PC-9 (cell line): Measurements from ENCODE around the gene MSL2. TPM values are rescaled to one million over a fixed set of nuclear protein-coding genes. Genes with fewer than 3 reads are reported as not detected.
"Not testable (repeated sequence)": the region's sequence is repeated elsewhere in the genome, so short reads cannot be mapped to it uniquely, and the experiment has no call there.

ENCODE experiments used
- BruUV-seq: library from RNA; stranded (reverse); fragments of 400-500 nt; replicated peaks from 2 replicates; lab custom pipeline; 2021; lab: Mats Ljungman, UMichigan
- CTCF ChIA-PET: fragments of 300-600 bp; sonication (Branson Sonifier 250); formaldehyde crosslinking; loops from one replicate; lab custom pipeline; 2022; ENCODE audit warnings: antibody characterized with exemption; lab: Charles Lee
- POLR2A ChIA-PET: fragments of 300-600 bp; sonication (Branson Sonifier 250); formaldehyde crosslinking; loops from one replicate; lab custom pipeline; 2022; ENCODE audit warnings: antibody characterized with exemption; ENCODE audit not compliant: unreplicated experiment; lab: Charles Lee
- DNase-seq, 2 experiments: peaks; one replicate each; pipeline versions ENCODE4 v3.0.0 to v3.0.0-alpha.2; 2015 to 2022; ENCODE audit warnings: mixed read lengths in 1 of 2
- H2AFZ ChIP-seq: fragments of 200-600 bp; sonication (generic); 2 replicates; pipeline ENCODE4 v1.8.1; 2017; ENCODE audit warnings: antibody characterized with exemption
- H3F3A ChIP-seq: fragments of 200-600 bp; sonication (generic); 2 replicates; pipeline ENCODE4 v1.8.1; 2017; ENCODE audit warnings: antibody characterized with exemption, mild to moderate bottlenecking, low read depth; ENCODE audit not compliant: insufficient read depth
- H3K27ac ChIP-seq: fragments of 200-600 bp; sonication (generic); 2 replicates; pipeline ENCODE4 v1.6.1; 2016; ENCODE audit warnings: mixed run types
- H3K27me3 ChIP-seq: fragments of 200-600 bp; sonication (generic); 2 replicates; pipeline ENCODE4 v1.6.1; 2016; ENCODE audit warnings: low read depth, mixed run types; ENCODE audit not compliant: insufficient read depth
- H3K36me3 ChIP-seq: fragments of 200-600 bp; sonication (generic); 2 replicates; pipeline ENCODE4 v1.6.1; 2016; ENCODE audit warnings: low read depth, mixed run types
- H3K4me1 ChIP-seq: fragments of 200-600 bp; sonication (generic); replicated peaks from 2 replicates; pipeline ENCODE4 v1.6.1; 2016; ENCODE audit warnings: mixed run types; ENCODE audit not compliant: insufficient read depth
- H3K4me2 ChIP-seq: fragments of 200-600 bp; sonication (generic); 2 replicates; pipeline ENCODE4 v1.6.1; 2017; ENCODE audit warnings: mixed run types
- H3K4me3 ChIP-seq: fragments of 200-600 bp; sonication (generic); 2 replicates; pipeline ENCODE4 v1.6.1; 2016; ENCODE audit warnings: mixed run types
- H3K79me2 ChIP-seq: fragments of 200-600 bp; sonication (generic); 2 replicates; pipeline ENCODE4 v1.6.1; 2017; ENCODE audit warnings: low read depth, mixed run types
- H3K9me2 ChIP-seq: fragments of 200-600 bp; sonication (generic); 2 replicates; pipeline ENCODE4 v1.8.1; 2017; ENCODE audit warnings: mild to moderate bottlenecking; ENCODE audit not compliant: insufficient read depth
- H3K9me3 ChIP-seq: fragments of 200-600 bp; sonication (generic); 2 replicates; pipeline ENCODE4 v1.8.1; 2016; ENCODE audit warnings: low read depth; ENCODE audit not compliant: insufficient read depth
- H4K20me1 ChIP-seq: fragments of 200-600 bp; sonication (generic); 2 replicates; pipeline ENCODE4 v1.8.1; 2017; ENCODE audit not compliant: insufficient read depth
- EZH2 ChIP-seq: fragments of 200-600 bp; sonication (generic); IDR thresholded peaks from 2 replicates; pipeline ENCODE4 v1.8.0; 2017; ENCODE audit warnings: antibody characterized with exemption, low read depth
- intact Hi-C: fragments of 100-400 bp; cut with micrococcal nuclease; formaldehyde crosslinking; loops from one replicate; pipeline ENCODE4 v1.10.0; 2022; ENCODE audit not compliant: unreplicated experiment
- total RNA-seq: library from RNA; stranded (reverse); gene quantifications from 2 replicates; pipeline ENCODE4 v1.2.3, GENCODE V29; 2021
- TF ChIP-seq, protein P1 (sequence below): fragments of 200-600 bp; sonication (generic); conservative IDR thresholded peaks from 2 replicates; pipeline ENCODE4 v1.6.1; 2017; ENCODE audit warnings: mixed run types, antibody characterized with exemption, mild to moderate bottlenecking, moderate library complexity

MSL2 gene
- total RNA-seq, 1 experiment from 2014 or later = 34.1 TPM

DNA sequence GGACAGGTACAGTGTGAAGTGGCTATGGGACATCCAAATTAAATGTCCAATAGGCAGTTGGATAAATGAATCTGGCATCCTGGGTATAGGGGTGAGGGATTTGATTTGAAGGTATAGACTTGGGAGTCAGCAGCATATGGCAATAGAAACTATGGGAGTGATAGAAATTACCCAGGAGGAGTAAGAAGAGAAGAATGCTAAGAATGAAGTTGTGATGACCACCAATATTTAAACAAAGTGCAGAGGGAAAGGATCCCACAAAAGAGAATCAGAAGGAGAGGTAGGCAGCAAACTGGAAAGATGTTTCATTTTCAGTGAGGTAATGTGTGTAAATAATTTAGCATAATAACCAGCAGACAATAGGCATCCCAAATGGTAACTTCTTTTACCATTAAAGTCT is 13.8 kb upstream of the MSL2 start:
- H3K36me3 ChIP-seq = no peaks in the 10 kb centered on the region
- no peaks in the 10 kb centered on the region for H3K79me2 ChIP-seq
- H3K4me1 ChIP-seq = no peaks in the 10 kb centered on the region
- POLR2A ChIA-PET = no interaction called here
- H4K20me1 ChIP-seq = no peaks in the 10 kb centered on the region
- H2AFZ ChIP-seq = no peak overlapping the region
- peak in 1 of 2 experiments; percentile 50 for DNase-seq
- no peaks in the 10 kb centered on the region for H3K9me3 ChIP-seq
- no peaks in the 10 kb centered on the region for H3K9me2 ChIP-seq
- no peaks in the 10 kb centered on the region for H3K27me3 ChIP-seq
- H3K4me2 ChIP-seq = no peak overlapping the region
- BruUV-seq = no TSS peak
- intact Hi-C loops = no loop called here
- no peak overlapping the region for H3K4me3 ChIP-seq
- no peaks in the 10 kb centered on the region for H3F3A ChIP-seq
- TF ChIP-seq, protein P1, sequence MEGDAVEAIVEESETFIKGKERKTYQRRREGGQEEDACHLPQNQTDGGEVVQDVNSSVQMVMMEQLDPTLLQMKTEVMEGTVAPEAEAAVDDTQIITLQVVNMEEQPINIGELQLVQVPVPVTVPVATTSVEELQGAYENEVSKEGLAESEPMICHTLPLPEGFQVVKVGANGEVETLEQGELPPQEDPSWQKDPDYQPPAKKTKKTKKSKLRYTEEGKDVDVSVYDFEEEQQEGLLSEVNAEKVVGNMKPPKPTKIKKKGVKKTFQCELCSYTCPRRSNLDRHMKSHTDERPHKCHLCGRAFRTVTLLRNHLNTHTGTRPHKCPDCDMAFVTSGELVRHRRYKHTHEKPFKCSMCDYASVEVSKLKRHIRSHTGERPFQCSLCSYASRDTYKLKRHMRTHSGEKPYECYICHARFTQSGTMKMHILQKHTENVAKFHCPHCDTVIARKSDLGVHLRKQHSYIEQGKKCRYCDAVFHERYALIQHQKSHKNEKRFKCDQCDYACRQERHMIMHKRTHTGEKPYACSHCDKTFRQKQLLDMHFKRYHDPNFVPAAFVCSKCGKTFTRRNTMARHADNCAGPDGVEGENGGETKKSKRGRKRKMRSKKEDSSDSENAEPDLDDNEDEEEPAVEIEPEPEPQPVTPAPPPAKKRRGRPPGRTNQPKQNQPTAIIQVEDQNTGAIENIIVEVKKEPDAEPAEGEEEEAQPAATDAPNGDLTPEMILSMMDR = no peak
- TF ChIP-seq EZH2 = no peak
- H3K27ac ChIP-seq = no peak overlapping the region
- CTCF ChIA-PET = no interaction called here

DNA sequence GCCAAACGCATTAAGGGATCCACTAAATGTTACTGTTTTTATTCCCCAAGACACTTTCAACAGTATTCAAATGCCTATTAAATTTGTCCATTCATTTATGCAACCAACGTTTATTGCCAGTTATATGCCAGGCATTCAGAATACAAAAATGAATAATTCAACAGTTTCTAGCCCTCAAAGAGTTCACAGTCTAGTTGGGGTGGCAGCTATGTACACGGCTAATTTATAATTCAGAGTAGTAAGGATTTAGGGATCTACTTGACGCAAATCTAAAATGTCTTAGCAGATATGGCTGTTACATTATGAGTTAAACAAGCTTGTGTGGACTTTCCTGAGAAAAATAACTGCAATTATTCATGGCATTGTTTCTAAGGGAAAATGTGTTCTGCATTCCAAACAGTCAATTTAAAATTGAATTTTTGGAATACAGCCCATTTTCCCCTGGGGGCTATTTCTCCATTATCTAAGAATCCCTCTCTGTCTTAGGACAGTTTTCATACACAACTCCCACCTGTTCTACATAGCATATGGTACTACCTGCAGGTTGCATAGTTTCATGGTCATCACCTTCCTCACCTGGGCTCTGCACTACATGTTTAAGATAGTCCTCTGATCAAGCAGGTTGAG is 11.5 kb upstream of the MSL2 start:
- ChIA-PET CTCF (no interaction called here), POLR2A (no interaction called here)
- no TSS peak for BruUV-seq
- H3K27me3 ChIP-seq = no peaks in the 10 kb centered on the region
- no peaks in the 10 kb centered on the region for H3K9me2 ChIP-seq
- H2AFZ ChIP-seq = no peak overlapping the region
- no peaks in the 10 kb centered on the region for H3K9me3 ChIP-seq
- no peaks in the 10 kb centered on the region for H3K36me3 ChIP-seq
- no peaks in the 10 kb centered on the region for H3F3A ChIP-seq
- DNase-seq = no peak
- H3K4me2 ChIP-seq = no peak overlapping the region
- no peaks in the 10 kb centered on the region for H3K4me1 ChIP-seq
- H3K27ac ChIP-seq = no peak overlapping the region
- intact Hi-C loops = no loop called here
- H3K79me2 ChIP-seq = no peaks in the 10 kb centered on the region
- H4K20me1 ChIP-seq = no peaks in the 10 kb centered on the region
- no peak overlapping the region for H3K4me3 ChIP-seq
- TF ChIP-seq, protein P1 = no peak
- no peak for TF ChIP-seq EZH2

DNA sequence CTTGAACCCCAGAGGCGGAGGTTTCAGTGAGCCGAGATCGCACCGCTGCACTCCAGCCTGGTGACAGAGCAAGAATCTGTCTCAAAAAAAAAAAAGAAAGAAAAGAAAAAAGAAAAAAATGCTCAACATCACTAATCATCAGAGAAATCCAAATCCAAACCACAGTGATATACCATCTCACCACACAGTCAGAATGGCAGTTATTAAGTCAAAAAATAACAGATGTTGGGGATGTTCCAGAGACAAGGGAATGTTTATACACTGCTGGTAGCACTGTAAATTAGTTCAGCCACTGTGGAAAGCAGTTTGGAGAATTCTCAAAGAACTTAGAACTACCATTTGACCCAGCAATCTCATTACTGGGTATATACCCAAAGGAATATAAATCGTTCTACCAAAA is 3.1 kb upstream of the MSL2 start:
- peaks cover 17% of the 10 kb centered on the region for H3K4me1 ChIP-seq
- CTCF ChIA-PET = not testable (repeated sequence)
- intact Hi-C loops = loop anchor here (5.0 to 10.0 kb wide), 4 partner anchors 47 to 426 kb away; no protein-coding TSS in a partner anchor

DNA sequence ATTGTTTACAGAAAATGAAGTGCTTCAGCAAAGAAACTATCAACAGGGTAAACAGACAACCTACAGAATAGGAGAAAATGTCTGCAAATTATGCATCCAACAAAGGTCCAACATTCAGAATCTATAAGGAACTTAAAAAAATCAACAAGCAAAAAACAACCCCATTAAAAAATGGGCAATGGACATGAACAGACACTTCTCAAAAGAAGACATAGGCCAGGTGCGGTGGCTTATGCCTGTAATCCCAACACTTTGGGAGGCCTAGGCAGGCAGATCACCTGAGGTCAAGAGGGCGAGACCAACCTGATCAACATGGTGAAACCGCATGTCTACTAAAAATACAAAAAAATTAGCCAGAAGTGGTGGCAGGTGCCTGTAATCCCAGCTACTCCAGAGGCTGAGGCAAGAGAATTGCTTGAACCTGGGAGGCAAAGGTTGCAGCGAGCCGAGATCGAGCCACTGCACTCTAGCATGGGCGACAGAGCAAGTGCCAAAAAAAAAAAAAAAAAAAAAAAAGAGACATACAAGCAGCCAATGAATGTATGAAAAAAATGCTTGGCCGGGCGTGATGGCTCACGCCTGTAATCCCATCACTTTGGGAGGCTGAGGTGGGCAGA is 2.4 kb upstream of the MSL2 start:
- H3K36me3 ChIP-seq, DNase-seq, H2AFZ ChIP-seq, POLR2A ChIA-PET, H3K9me2 ChIP-seq, H3K27me3 ChIP-seq, BruUV-seq, H3K9me3 ChIP-seq: not testable (repeated sequence)
- peaks cover 16% of the 10 kb centered on the region for H3F3A ChIP-seq
- H3K4me1 ChIP-seq = peaks cover 17% of the 10 kb centered on the region
- H4K20me1 ChIP-seq = peaks cover 17% of the 10 kb centered on the region
- peak overlapping the region; percentile 97 for H3K4me2 ChIP-seq
- intact Hi-C loops = loop anchor here (5.0 to 10.0 kb wide), 4 partner anchors 46 to 426 kb away; no protein-coding TSS in a partner anchor
- peak overlapping the region; percentile 84; the same call in 1 of the 2 replicates for H3K4me3 ChIP-seq
- H3K27ac ChIP-seq = peak overlapping the region; percentile 95
- peaks cover 28% of the 10 kb centered on the region for H3K79me2 ChIP-seq
- CTCF ChIA-PET = interaction anchor here (1.0 kb wide), 1 partner anchor 554 kb away, joined by 3 read pairs; the partner anchor contains the start of gene STAG1

More for the DNA sequence above, 3.1 kb upstream of the MSL2 start:
- H3K36me3 ChIP-seq, H3K27ac ChIP-seq, H3K4me2 ChIP-seq, DNase-seq, H3K9me2 ChIP-seq, H3K4me3 ChIP-seq, H3K27me3 ChIP-seq, H3K9me3 ChIP-seq, H2AFZ ChIP-seq, POLR2A ChIA-PET, BruUV-seq: not testable (repeated sequence)
- H3F3A ChIP-seq = peaks cover 16% of the 10 kb centered on the region
- peaks cover 11% of the 10 kb centered on the region for H4K20me1 ChIP-seq
- H3K79me2 ChIP-seq = peaks cover 22% of the 10 kb centered on the region
